GM10248 (cell line): ENCODE measurements around the gene SLC7A1.

Experiments
- CTCF ChIA-PET: fragments of 300-600 bp; sonication (Branson Sonifier 250); formaldehyde crosslinking; extraction: SDS; loops from one replicate; lab custom pipeline; 2021; ENCODE audit warnings: antibody characterized with exemption; lab: Yijun Ruan, JAX
- POLR2A ChIA-PET: fragments of 350-650 bp; sonication (Branson Sonifier 250); formaldehyde crosslinking; extraction: SDS; loops from one replicate; lab custom pipeline; 2020; ENCODE audit warnings: antibody characterized with exemption; lab: Yijun Ruan, JAX
- DNase-seq: peaks from one replicate; pipeline ENCODE4 v3.0.0; 2012; ENCODE audit errors: extremely low spot score
- TF ChIP-seq, protein P1 (sequence below): IDR thresholded peaks from 2 replicates; pipeline ENCODE4 v1.5.1; 2012; ENCODE audit warnings: mild to moderate bottlenecking, low read depth; ENCODE audit errors: extremely low read depth, missing control alignments, control extremely low read depth

The SLC7A1 gene

DNA sequence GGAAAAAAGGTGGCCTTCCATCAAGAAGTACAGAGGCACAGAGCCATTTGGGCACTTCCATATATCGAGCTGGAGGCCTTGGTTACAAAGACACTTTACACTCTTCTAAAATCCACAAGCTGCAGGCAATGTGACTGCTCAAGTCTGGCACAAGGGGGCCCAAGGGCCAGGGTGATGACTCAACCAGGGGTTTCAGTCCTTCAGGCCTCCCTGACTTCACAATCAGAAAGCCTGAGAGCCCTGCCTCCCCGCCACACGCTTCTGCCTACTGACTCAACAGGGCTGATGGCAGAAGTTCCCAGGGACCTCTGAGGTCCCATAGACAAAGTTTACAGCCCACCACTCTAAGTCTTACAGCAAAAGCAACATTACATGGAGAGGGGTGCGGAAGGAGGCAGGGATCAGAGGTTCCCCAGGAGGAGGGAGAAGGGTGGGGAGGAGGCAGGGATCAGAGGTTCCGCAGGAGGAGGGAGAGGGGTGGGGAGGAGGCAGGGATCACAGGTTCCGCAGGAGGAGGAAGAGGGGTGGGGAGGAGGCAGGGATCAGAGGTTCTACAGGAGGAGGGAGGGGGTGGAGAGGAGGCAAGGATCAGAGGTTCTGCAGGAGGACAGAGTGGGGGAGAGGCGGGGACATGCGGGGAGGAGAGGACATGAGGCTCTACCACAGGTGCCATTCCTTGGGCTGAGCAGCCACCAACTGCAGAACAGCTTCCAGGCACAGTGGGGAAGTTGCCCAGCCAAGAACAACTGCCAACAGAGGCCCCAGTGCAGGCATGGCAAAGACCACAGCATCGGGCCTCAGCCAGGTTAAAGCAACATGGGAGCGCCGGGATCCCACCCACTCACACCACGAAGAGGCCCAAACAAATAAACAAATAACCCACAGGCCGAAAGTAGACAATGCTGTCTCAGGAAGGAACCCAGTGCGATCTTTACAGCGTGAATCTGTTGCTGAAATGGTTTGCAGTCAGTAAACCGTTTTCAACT lies 52.0 kb downstream of the SLC7A1 start:
- TF ChIP-seq, protein P1, sequence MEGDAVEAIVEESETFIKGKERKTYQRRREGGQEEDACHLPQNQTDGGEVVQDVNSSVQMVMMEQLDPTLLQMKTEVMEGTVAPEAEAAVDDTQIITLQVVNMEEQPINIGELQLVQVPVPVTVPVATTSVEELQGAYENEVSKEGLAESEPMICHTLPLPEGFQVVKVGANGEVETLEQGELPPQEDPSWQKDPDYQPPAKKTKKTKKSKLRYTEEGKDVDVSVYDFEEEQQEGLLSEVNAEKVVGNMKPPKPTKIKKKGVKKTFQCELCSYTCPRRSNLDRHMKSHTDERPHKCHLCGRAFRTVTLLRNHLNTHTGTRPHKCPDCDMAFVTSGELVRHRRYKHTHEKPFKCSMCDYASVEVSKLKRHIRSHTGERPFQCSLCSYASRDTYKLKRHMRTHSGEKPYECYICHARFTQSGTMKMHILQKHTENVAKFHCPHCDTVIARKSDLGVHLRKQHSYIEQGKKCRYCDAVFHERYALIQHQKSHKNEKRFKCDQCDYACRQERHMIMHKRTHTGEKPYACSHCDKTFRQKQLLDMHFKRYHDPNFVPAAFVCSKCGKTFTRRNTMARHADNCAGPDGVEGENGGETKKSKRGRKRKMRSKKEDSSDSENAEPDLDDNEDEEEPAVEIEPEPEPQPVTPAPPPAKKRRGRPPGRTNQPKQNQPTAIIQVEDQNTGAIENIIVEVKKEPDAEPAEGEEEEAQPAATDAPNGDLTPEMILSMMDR, result peak; percentile 27
- DNase-seq, result peak; percentile 80
- ChIA-PET CTCF (interaction anchor here (0.9 to 2.0 kb wide), 12 partner anchors 9 to 589 kb away, joined by 3 to 8 read pairs (median 3); no protein-coding TSS in a partner anchor), POLR2A (no interaction called here)

DNA sequence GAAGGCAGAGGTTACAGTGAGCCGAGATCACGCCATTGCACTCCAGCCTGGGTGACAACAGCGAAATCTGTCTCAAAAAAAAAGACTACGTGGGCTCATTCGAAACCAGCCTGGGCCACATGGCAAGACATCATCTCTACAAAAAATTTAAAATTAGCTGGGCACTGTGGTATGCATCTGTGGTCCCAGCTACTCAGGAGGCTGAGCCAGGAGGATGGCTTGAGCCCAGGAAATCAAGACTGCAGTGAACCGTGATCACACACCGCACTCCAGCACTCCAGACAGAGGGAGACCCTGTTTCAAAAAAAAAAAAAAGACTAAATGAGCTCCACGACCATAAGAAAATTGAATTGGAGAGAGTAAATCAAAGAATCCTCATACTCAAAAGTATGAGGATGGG lies 53.1 kb downstream of the SLC7A1 start:
- DNase-seq, result no peak
- TF ChIP-seq, protein P1, result no peak
- ChIA-PET CTCF (interaction anchor here (0.9 to 2.0 kb wide), 12 partner anchors 8 to 590 kb away, joined by 3 to 8 read pairs (median 3); no protein-coding TSS in a partner anchor), POLR2A (interaction anchor here (0.6 kb wide), 1 partner anchor 47 kb away, joined by 3 read pairs; no protein-coding TSS in a partner anchor)

DNA sequence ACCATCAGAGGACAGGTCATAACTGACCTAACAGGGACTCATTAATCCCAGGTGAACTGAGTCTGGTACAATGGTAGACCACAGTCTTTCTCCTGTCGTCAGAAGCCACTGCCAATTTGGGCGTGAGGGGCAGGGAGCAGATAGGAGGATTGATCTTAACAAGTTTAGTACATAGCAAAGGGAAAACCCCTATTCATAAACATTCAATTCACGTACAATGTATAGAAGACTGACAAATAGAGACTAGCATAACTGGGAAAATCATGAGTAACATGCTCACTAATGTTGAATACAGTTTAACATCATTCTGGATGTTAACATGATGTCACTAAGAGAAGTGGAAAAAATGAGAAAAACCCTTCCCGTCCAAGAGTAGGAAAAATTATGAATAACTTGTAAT lies 54.1 kb downstream of the SLC7A1 start:
- TF ChIP-seq, protein P1, result no peak
- DNase-seq, result no peak
- ChIA-PET CTCF (no interaction called here), POLR2A (no interaction called here)

DNA sequence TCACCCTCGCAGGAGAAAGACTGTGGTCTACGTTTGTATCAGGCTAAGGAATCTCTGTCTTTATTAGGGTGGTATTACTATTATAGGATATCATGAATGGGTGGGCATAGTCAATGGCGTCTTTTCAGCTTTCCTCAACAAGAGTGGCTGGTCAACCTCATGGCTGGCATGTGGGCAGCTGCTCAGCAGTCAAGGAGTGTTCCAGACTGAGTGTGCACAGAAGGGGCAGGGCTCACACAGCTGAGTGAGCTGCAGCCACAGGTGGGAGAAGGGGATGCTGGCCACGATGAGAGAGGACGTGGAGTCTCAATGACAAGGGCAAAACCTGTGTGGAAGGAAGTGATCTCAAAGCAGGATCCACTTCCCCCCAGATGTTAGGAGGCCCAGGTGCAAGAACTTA lies 54.7 kb downstream of the SLC7A1 start:
- CTCF ChIA-PET, result interaction anchor here (1.4 to 1.7 kb wide), 3 partner anchors 20 to 575 kb away, joined by 3 to 4 read pairs (median 3); no protein-coding TSS in a partner anchor
- POLR2A ChIA-PET, result no interaction called here
- no peak for DNase-seq
- TF ChIP-seq, protein P1, result no peak

DNA sequence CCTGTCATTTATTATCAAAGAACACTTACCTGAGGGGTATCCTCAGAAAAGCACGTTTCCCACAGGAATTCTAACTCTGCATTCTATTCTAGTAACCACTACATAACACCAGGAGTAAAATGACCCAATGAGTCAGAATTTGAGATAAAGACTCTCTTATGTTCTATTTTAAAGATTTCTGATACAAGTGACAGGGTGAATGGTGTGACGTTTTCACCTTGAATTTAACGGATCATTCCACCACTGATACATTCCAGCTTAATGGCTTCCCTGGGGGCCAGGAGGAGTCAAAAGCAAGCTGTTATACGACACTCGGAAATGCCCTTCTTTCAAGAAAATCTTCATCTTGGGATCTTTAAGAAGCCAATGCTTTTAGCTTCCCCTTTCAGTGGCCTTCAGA lies 55.2 kb downstream of the SLC7A1 start:
- no peak for DNase-seq
- ChIA-PET POLR2A (no interaction called here), CTCF (interaction anchor here (1.4 to 1.7 kb wide), 3 partner anchors 20 to 575 kb away, joined by 3 to 4 read pairs (median 3); no protein-coding TSS in a partner anchor)
- TF ChIP-seq, protein P1, result no peak

DNA sequence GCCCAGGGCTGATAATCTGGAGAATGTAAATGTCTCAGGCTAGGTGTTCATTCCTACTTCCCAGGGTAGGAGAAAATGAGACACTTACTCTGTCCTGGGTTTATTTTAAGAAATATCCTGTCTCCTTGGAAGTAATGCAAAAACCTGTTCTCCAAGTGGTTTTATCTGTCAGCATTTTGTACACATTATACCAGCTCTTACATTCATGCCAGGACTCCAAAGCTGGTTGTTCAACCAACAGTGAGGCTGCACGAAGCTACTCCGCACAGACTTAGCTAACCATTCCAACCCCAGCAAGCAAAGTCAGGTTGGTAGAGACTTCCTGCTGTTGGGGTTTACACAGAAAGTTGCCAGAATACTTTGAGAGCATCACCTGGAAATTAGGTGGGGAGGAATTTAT lies 55.6 kb downstream of the SLC7A1 start:
- CTCF ChIA-PET, result interaction anchor here (1.4 to 1.7 kb wide), 3 partner anchors 19 to 576 kb away, joined by 3 to 4 read pairs (median 3); no protein-coding TSS in a partner anchor
- TF ChIP-seq, protein P1, result no peak
- DNase-seq, result no peak
- POLR2A ChIA-PET, result no interaction called here
